Fibroblast of villous mesenchyme (primary cell): ENCODE measurements around the gene MTERF4. TPM values are rescaled to one million over a fixed set of nuclear protein-coding genes. Genes with fewer than 3 reads are reported as not detected.

ENCODE experiments used
- DNase-seq: peaks from one replicate; pipeline ENCODE4 v3.0.0-alpha.2; 2010; ENCODE audit warnings: low read depth
- H3K4me3 ChIP-seq: 2 replicates; pipeline ENCODE4 v1.5.1; 2011; ENCODE audit warnings: low read depth, mild to moderate bottlenecking, low read length
- CTCF ChIP-seq: IDR thresholded peaks from 2 replicates; pipeline ENCODE4 v1.5.1; 2012; ENCODE audit warnings: low read depth, mild to moderate bottlenecking, low read length; ENCODE audit not compliant: insufficient read depth
- total RNA-seq: library from RNA; depleted of rRNA; stranded (reverse); fragments of >200 nt; gene quantifications from 2 replicates; pipeline ENCODE4 v1.2.3, GENCODE V29; 2012

Gene MTERF4
- total RNA-seq, 1 donor: 27.2 TPM

DNA sequence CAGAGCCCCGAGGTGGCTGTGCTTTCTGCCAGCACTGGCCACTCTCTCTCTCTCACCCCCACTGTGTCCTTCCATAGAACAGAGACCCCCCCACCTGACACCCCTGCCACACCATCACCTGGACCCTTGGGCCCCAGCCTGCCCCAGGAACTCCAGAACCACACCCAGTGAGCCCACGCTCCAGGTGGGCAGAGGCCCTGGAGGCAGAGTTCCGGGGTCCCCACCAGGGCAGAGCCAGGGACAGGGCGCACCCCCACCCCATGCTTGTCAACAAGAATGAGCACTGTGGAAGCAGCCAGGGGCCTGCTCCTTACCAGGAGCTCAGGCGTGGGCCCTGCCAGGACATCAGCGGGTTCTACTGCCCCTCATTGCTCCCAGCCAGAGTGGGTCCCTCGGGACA lies 32.6 kb upstream of the MTERF4 start:
- DNase-seq: no peak
- H3K4me3 ChIP-seq: no peak overlapping the region
- TF ChIP-seq CTCF: no peak

DNA sequence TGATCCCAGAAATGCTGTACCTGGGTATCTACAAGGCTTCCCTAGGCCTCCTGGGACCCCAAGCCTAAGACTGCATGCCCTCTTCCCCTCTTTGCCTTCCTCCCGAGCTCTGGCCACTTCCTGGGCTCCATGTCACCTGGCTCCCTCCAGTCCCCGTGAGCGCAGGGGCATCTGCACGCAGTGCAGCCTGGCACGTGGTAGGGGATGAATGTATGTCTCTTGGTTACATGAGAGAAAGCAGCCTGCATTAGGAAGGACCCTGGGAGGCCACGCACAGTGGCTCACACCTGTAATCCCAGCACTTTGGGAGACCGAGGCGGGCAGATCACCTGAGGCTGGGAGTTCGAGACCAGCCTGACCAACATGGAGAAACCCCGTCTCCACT lies 31.3 kb upstream of the MTERF4 start:
- no peak for DNase-seq
- no peak for TF ChIP-seq CTCF
- H3K4me3 ChIP-seq: no peak overlapping the region

DNA sequence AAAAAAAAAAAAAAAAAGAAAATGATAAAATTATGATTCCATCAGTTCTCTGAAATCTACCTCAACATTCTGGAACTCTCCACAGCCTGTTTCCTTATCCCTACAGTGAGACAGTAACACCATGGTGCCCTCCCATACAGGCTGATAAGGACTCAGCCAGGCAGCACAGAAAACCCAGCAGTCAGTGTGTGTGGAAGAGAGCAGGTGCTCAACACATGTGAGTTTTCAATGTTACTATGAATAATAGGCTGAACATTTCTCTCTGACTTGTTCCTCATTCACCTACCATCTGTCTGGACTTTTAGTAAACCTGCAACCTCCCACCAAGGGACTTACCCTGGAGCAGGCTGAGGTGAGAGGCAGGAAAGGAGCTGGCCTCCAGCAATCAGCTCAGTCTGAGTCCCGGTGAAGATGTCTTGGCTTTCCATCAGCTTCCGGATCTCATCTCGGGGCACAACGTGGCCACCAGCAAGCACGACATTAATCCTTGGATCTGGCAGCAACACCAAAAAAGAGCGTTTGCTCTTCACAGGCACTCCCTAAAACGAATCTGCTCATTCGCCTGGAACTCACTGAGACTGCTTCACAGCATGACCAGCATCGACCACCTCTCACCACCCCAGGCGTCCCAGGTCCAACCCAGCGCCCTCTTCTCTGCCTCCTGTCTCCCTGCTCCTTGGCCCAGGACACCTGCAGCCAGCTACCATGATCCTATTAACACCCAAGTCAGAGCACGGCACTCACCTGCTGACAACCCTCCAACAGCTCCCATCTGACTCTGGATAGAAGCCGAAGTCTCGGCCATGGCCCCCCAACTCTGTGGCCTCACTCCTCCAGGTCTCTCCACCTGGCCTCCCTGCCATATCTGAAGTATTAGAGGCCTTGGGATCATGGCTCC lies 30.7 kb upstream of the MTERF4 start:
- no peak for DNase-seq
- no peak for TF ChIP-seq CTCF
- no peak overlapping the region for H3K4me3 ChIP-seq

- TF ChIP-seq CTCF: no peak
- DNase-seq: no peak
- H3K4me3 ChIP-seq: no peak overlapping the region
Measured at GRCh38 chr2:241131531-241131930, 29.4 kb upstream of the MTERF4 start.

- no peak overlapping the region for H3K4me3 ChIP-seq
- no peak for DNase-seq
- TF ChIP-seq CTCF: no peak
Measured at GRCh38 chr2:241130316-241130715, 28.2 kb upstream of the MTERF4 start.

DNA sequence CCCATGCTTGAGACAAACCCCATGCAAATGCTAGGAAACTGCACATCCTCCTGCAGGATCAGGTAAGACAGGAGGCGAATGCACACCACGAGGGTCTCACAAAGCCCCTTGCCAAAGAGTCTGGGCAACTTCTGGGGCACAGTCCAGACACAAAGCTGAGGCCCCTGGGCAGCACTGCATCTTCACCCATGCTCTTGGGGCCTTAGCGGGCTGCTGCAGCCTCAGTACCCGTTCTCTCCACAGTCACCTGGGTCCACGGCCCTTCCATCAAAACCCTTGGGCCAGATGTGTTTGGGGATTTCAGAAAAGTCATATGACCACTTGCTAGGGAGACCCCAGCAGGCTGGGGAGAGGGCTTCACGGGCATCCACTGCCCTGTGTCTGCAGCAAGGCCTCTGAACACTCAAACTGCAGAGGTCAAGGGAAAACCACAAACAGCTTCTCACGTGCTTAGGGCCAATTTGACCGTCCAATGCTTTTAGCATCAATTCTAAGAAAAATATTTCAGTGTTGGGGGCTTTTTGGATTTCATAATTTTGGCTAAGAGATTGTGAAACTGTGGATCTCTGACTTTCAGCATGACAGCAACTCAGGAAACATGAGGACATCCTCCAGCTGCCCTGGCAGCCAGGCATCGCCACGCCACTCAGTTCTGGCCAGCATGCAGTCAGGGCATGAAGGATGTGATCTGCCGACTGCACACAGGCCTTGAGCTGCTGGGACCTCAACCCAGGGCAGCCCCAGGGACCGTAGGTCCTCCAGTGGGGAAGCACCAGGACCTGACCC lies 27.2 kb upstream of the MTERF4 start:
- no peak for DNase-seq
- TF ChIP-seq CTCF: no peak
- no peak overlapping the region for H3K4me3 ChIP-seq
